ENCODE data around the gene COL5A3.

- no peak for TF ChIP-seq CTCF (IDR thresholded peaks at IDR 0.05; ENCODE audit: poor library complexity)
- TF ChIP-seq EZH2 (IDR thresholded peaks at IDR 0.05; ENCODE audit: borderline replicate concordance) = no peak
These were observed 43.9 kb downstream of the COL5A3 start for GRCh38 chr19:9966448-9966847.

All from hepatocyte (in vitro differentiated cells).